ENCODE results near the gene IKZF3. TPM values are rescaled to one million over a fixed set of nuclear protein-coding genes. Genes with fewer than 3 reads are reported as not detected.
"Not testable (repeated sequence)": the region's sequence is repeated elsewhere in the genome, so short reads cannot be mapped to it uniquely, and the experiment has no call there.

IKZF3 gene
- 23.1 and 27.0 TPM in 2 replicates for total RNA-seq

DNA sequence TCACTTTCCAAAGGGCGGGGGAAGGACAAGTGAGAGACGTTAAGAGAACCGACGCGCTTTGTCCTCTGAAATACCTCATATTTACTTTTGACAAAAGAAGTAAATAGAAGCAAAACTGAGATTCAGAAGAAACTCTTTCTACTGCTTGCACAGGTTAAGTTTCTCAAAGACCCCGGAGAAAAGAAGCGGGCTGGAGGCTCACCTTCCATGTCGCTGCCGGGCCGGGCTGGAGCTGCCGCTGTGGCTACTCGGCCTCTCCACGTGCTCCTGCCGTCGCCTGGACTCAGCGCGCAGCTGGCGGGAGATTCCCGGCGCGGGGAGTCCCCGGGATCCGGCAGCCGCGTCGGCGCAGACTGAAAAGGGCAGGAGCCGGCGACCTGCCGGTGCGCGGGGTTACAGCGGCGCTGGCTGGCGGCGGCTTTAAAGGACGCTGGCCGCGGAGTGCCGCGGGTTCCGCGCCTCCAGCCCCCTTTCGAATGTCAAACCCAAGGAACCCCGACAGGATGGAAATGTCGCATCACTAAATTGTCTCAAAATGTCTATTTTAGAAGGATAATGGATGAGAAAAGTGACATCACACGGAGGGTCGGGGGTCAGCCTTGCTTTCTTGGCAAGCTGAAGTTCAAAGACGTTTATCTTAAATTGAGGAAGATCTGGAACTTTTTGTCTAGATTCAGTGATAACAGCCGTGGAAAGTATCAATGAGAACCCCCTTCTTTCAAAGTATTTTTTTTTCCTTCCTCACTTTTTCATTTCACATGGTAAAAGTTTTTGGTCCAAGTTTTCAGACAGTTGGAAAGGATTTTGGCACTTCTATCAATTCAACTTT, at the start of gene IKZF3:
Gene IKZF3, minus strand, starts transcription at position 395 of the 829 bp plus-strand sequence. Its CDS starts 186 bp downstream, at position 209.
- intact Hi-C loops (cut with micrococcal nuclease), result loop anchor here (1.0 to 5.0 kb wide), 5 partner anchors 51 to 242 kb away; partner anchors contain the start of genes LRRC3C and ORMDL3

DNA sequence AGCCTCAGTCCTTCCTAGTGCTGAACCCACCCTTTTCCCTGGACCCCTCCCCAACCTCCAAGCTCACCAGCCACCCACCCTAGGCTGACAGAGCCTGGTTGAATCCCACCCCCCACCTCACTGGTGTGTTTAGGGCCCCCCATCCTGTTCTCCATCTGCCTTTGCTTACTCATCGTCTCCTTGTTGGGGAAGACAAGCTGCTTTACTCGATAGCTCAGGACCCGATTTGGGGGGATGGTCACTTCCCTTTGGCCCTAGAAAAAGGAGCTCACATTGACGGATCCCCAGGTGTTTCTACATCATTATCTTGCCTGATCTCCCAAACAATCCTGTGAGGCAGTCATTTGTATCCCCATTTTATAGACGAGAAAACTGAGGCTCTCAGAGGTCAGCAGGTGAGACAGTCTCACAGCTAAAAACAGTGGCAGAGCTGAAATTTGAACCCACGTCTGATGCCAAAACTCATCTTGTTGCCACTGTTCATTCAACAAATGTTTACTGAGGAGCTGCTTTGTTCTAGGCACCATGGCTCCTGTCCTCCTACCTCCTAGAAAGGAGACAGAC, 44.8 kb upstream of the IKZF3 start:
- intact Hi-C loops (cut with micrococcal nuclease), result no loop called here

DNA sequence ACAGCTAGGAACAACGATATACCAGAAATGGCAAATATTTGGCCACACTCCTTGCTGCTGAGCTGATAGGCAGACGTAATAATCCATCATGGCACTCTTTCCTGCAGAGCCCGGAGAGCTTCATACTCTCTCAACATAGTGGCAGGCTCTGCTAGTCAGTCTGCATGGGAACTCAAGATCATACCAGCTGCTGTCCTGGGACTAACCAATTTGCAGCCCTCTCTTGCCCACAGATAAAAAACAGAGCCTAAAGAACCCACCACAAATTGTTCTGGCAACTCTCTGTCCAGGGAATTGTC, 40.8 kb upstream of the IKZF3 start:
- intact Hi-C loops (cut with micrococcal nuclease), result no loop called here

DNA sequence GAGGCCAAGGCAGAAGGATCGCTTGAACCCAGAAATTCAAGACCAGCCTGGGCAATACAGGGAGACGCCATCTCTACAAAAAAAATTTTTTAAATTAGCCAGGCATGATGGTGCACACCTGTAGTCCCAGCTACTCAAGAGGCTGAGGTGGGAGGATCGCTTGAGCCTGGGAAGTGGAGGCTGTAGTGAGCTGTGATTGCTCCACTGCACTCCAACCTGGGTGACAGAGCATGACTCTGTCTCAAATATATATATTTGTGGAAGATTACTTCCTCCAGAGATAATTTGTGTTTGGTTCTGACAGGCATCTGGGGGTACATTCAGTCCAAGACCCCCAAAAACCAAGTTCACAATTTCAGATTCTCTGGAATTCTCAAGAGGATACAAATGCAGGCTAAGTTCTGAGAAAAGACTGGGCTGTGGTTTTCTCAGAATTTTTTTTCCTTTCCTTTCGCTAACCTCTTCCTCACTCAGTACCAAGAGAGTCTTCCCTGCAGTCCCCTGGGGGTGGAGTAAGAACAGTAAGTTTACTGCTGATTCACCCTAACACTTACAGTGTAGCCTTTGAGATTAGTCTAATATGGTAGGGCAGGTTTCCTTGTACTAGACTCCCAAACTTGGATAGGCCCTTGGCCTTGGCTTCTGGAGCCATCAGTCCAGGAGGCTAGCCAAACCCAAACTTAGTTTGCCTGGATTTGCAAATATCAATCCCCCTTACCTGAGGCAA, 39.2 kb upstream of the IKZF3 start:
- intact Hi-C loops (cut with micrococcal nuclease), result loop anchor here (1.0 kb wide), 1 partner anchor 23 kb away; no protein-coding TSS in a partner anchor

DNA sequence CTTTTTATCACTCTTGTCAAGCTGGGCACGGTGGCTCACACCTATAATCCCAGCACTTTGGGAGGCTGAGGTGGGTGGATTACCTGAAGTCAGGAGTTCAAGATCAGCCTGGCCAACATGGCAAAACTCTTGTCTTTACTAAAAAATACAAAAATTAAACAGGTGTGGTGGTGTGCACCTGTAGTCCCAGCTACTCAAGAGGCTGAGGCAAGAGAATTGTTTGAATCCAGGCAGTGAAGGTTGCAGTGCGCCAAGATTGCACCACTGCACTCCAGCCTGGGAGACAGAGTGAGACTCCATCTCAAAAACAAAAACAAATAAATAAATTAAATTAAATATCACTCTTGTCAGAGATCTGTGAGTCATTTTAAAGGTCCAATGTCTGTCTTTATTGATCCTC, 37.9 kb upstream of the IKZF3 start:
- intact Hi-C loops (cut with micrococcal nuclease), result not testable (repeated sequence)

DNA sequence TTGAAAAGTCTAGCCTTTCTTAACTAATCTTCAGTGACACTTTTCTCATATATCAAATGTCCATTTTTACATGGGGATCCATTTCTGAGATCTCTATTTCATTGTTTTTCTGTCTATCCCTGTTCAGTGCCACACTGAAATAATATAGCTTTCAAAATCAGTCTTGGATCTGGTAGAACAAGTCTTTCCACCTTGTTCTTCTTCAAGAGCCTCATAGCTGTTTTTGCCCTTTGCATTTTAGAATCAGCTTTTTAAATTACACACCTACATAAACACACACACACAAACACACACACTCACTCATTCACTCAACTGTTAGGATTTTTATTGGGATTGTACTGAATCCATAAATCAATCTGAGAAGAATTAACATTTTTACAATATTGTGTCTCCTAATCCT, 35.1 kb upstream of the IKZF3 start:
- intact Hi-C loops (cut with micrococcal nuclease), result no loop called here

DNA sequence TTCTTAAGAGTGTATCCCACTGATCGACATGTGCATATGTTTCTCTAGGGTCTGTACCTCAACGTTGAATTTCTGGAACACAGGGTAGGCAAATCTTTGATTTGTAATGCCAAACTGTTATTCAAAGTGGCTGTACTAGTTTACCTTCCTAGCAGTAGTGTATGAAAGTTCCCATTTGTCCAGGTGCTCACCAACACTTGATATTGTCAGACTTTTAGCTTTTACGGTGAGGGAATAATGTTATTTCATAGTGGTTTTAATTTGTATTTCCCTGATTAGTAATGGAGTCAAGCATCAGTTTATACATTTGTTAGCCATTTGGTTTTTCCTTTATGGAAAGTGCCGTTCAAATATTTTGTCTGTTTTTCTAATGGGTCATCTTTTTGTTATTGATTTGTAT, 34.0 kb upstream of the IKZF3 start:
- intact Hi-C loops (cut with micrococcal nuclease), result no loop called here

DNA sequence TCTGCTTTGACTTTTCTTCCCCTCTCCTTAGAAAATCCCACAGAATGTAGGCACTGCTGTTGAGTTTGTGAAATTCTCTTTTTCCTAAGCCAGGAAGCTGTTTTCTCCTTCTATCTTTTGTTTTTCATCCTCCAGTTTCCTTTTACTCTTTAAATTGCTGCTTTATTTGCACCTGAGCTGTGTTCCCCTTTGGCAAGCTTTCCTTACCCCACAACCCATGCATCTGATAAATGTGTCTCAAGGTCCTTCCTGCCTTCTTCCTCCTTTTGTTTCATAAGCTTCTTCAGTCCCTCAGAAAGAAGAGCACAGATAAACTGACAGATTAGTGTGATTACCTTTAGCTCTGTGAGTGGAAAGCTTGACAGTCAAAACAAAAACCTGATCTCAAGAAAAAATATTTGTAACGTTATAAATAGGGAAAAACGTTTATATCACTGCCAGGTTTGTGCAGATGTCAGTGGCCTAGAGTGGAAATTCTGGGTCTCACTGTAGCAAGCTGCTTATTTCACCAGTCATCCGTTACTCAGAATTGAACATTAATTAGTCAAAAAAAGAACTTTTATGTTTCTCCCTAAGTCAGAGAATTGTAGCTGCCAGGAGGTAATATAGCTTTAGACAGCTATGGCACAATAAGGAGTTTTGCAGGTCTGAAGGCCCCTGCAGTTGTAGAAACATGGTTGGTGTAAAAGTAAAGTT, 30.7 kb upstream of the IKZF3 start:
- intact Hi-C loops (cut with micrococcal nuclease), result no loop called here

DNA sequence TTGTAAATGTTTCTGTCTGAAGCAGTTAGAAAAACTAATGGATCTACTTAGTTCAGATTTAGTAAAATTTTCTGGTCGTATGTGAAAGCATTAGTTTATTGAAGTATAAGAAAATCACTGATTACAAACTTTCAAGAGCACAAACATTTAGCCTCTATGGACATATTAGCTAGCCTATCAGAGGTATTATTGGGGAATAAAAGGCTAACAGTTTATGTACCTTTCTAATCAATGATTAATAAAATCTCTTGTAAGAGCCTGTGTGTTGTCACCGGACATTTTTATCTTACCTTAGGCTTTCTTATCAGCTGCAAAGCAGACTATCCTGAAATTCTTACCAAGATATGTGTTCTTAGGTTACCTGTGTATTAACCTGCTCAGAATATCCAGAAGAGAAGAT, 25.1 kb upstream of the IKZF3 start:
- intact Hi-C loops (cut with micrococcal nuclease), result no loop called here

DNA sequence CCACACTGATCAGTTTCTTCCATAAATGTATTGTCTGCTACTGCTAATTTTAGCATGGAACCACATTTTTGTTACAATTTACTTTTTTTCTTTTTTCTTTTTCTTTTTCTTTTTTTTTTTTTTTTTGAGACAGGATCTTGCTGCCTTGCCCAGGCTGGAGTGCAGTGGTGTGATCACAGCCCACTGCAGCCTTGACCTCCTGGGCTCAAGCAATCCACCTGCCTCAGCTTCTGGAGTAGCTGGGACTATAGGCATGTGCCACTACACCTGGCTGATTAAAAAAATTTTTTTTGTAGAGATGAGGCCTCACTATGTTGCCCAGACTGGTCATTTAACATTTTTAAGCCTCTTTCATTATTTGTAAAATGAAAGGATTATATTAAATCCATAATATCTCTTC, 23.0 kb upstream of the IKZF3 start:
- intact Hi-C loops (cut with micrococcal nuclease), result no loop called here

DNA sequence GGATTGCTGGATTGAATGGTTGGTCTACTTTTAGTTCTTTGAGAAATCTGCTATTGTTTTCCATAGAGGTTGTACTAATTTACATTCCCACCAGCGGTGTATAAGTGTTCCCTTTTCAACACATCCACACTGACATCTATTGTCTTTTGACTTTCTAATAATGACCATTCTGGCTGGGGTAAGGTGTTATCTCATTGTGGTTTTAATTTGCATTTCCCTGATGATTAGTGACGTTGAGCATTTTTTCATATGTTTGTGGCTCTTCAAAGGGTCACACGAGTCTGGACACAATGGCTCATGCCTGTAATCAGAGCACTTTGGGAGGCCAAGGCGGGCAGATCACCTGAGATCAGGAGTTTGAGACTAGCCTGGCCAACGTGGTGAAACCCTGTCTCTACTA, 22.0 kb upstream of the IKZF3 start:
- intact Hi-C loops (cut with micrococcal nuclease), result not testable (repeated sequence)

DNA sequence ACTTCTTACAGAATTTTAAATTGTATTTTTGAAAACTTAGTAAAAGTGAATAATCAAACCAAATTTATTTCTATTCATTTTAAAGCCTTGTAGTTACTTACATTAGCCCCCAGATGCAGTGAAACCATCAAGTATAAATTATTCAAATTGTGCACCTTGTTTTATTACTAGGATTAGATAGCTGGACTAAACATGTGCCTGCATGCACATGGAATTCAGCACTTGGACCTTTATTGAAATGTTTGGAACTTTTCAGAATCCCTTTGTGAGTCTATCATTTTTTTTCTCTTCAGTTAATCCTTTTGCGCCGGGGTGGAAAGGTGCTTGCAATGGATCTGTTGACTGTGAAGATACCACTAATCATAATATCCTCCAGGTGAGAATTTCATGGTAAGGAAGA, 8.6 kb upstream of the IKZF3 start:
- intact Hi-C loops (cut with micrococcal nuclease), result no loop called here

DNA sequence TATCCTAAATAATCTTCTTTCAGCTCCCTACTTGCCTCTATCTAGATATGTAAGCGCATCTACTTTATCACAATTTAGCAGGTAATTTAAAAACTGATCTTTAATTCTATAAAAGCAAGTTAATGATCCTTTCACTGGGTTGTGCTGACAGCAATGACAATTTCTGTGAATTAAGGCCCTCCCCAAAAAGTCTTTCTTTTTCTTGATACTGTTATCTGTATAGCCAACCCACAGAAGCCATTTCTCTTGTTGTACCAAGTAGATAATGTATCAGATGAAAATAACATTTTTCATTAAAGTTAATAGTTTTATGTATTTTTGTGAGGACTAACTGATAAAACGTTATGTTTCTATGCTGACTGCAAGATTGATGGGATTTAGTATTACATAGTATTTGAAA, 7.7 kb upstream of the IKZF3 start:
- intact Hi-C loops (cut with micrococcal nuclease), result no loop called here

DNA sequence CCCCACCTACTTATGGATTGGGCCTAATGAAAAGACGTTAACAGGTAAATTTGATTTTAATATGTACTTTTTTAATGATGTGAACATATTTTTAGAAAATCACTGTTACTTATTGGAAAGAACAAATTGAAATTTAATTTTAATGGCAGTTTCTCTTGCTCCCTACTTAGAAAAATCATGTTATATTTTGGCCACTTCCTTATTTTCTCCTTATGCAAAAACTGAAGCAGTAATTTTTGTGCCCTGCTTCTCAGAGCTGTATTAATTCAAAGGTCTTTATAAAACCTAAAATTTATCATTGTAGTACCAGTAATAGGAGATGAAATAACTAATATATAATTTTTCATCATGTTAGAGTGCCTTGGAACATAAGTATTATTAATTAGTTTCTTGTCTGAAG, 6.7 kb upstream of the IKZF3 start:
- intact Hi-C loops (cut with micrococcal nuclease), result no loop called here

DNA sequence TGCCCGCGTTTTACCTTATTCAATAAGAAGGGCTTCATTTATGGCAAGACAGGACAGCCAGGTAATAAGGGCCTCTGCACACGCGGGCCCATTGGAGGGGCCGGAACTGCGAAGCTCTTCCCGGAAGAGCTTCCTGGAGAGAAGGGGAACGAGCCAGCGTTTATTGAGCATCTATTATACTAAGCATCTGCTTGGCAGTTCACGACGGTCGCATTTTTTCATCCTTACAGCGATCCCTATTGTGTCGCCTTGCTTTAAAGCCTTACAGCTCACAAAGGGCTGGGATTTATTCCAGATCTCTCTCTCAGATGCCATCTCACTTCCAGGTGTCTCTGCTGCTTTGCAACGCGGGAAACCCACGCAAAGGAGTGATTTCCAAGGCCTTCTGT, 4.4 kb upstream of the IKZF3 start:
- intact Hi-C loops (cut with micrococcal nuclease), result no loop called here

DNA sequence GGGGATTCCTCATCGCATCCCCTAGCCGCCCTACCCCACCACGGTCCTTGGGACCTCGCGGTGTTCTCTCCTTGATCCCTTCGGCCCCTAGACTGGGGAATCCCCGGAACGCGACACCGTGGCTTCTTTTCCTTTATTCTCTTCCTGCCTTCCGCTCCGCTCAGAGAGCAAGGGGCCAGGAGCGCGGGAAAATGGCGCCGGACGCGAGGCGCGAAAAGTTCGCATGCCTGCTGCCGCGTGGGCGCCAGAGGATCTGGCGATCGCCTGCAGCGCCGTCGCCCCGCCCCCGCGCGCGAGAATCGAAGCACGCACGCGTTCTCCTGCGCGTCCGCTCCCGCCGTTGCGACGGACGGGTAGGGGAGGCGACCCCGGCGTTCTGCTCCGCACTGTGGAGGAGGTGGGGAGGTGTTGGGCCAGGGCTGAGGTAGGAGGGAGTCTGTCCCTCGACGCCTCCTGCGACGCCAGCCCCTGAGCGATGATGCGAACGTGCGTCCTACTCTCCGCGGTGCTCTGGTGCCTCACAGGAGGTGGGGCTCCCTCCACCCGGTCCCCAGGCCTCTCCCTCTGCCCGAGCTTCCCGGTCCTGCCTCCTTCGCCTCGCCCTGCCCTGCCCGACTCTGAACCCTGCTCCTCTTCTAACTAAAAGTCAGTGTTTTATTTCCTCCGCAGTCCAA, 3.9 kb upstream of the IKZF3 start, which contains the start of gene ZPBP2:
Gene ZPBP2, plus strand, starts transcription at position 323 of the 674 bp plus-strand sequence. Its CDS starts 153 bp downstream, at position 476.
- intact Hi-C loops (cut with micrococcal nuclease), result no loop called here

DNA sequence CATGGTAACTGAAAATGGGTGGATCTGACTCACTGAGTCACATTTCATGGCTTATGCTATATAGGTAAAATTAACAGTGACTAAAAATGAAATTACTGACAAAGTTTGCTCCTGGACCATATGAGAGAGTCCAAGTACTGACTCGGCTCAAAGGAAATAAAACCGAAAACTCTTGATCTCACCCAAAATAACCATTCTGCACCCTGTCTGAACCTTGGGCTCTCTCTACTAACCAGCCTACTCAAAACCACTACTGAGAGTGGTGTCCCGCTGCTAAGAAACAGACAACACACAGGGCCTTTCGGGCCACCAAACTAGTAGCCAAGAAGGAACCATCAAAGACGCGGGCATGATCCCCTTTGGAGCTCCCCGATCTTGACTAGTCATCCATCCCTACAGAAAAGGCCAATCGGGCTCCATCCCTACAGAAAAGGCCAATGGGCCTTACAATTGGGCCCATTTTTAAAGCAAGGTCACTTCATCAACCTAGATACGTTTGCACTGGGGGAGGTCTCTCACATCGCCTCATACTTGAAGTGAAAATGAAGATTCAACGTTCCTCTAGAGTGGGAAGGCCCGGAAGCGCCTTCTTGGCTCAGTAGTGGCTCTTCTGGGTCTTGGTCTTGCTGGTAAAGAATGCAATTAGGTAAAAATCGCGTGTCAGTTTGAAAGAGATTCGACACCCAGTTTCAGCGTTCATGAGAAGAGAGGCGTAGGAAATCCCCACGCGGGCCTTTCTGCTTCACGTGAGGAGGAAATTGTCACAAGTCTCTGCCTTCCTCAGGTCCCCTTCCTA, 3.2 kb upstream of the IKZF3 start:
- intact Hi-C loops (cut with micrococcal nuclease), result no loop called here

DNA sequence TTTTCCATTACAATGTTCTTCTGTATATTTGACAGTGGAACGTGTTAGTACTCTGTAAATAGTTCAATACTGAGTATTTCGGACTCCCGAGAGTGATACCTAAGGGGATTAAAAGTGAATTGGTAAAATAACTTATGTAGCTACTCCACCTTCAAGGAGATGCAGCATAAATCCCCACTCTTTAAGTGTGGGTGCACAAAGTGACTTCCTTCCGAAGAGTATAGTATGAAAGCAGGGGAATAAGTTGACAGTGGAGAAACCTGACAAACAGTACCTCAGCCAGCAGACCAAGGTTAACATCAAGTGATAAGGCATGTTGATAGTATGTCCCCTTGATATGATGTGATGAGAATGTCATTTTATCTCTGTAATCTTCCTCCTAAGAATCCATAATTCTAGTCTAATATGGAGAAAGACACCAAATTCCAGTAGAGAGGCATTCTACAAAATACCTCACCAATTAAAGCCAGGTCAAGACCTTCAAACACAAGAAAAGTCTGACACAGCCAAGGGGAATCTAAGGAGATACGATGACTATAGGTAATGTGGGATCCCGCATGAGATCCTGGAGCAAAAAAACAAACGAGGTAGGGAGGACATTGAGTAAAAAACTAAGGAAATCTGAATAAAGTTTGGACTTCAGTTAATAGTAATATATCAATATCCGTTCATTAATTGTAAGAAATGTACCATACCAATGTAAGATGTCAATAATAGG, 2.1 kb upstream of the IKZF3 start:
- intact Hi-C loops (cut with micrococcal nuclease), result no loop called here

DNA sequence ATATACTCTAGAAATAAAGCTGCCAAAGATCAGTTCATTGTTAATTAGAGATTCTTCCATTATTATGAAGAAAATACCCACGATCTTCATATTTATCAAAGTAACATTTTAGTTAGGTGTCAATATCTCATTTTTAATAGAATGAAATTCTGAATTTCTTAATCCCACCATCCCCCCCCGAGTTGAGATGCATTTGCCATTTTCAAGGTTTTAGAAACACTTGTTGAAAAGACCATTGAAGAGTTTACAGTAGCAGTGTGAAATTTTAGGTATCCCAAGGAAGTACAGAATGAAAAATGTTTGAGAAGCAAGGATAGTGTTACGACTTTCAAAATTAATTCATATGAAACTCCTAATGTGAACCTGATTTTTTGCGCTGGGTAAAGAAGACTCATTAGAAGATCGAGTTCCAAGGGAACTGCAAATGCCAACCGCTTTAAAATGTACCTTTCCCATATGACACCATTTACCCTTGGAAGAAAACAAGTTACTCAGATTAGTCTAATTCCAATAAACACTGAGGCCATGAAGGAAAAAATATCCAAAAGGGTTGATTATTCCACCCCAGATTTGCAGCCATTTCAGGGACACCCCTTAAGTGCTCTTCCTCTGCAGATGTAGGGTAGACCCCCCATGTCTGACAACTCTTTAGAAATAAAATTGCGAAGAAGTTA, 731 bp downstream of the IKZF3 start:
- intact Hi-C loops (cut with micrococcal nuclease), result loop anchor here (5.0 kb wide), 2 partner anchors 64 to 91 kb away; partner anchors contain the start of genes LRRC3C and ORMDL3
